GM10266 (cell line): Measurements from ENCODE around the gene MISFA.
"Not testable (repeated sequence)": the region's sequence is repeated elsewhere in the genome, so short reads cannot be mapped to it uniquely, and the experiment has no call there.

Source experiments
- DNase-seq: peaks from one replicate; pipeline ENCODE4 v3.0.0; 2012; ENCODE audit errors: extremely low spot score
- CTCF ChIP-seq: IDR thresholded peaks from 2 replicates; pipeline ENCODE4 v1.5.1; 2012; ENCODE audit warnings: mild to moderate bottlenecking, low read depth; ENCODE audit not compliant: control insufficient read depth, insufficient read depth; ENCODE audit errors: missing control alignments

Gene MISFA

GRCh38 chr11:18623707-18624106 lies 24.1 kb downstream of the MISFA start:
- no peak for DNase-seq
- TF ChIP-seq CTCF, result no peak

GRCh38 chr11:18624161-18624560 lies 24.6 kb downstream of the MISFA start:
- DNase-seq, result no peak
- no peak for TF ChIP-seq CTCF

GRCh38 chr11:18632841-18633240 lies 33.3 kb downstream of the MISFA start:
- no peak for TF ChIP-seq CTCF
- no peak for DNase-seq

- no peak for DNase-seq
- no peak for TF ChIP-seq CTCF
Measured at GRCh38 chr11:18633256-18634139, 33.9 kb downstream of the MISFA start.

- TF ChIP-seq CTCF, result no peak
- peak; percentile 90 for DNase-seq
Measured at GRCh38 chr11:18634140-18635032, 34.8 kb downstream of the MISFA start, which contains the start of gene SPTY2D1. Gene SPTY2D1 (minus strand): TSS chr11:18634342. CDS start chr11:18634257, 85 bp downstream.

- no peak for TF ChIP-seq CTCF
- DNase-seq, result no peak
Measured at GRCh38 chr11:18641677-18642076, 42.1 kb downstream of the MISFA start.

GRCh38 chr11:18643034-18643433 lies 43.4 kb downstream of the MISFA start:
- DNase-seq, result not testable (repeated sequence)
